ENCODE data around the gene NUP43.
"Not testable (repeated sequence)": the region's sequence is repeated elsewhere in the genome, so short reads cannot be mapped to it uniquely, and the experiment has no call there.

NUP43 gene

GRCh38 chr6:149756261-149756636, 9.9 kb upstream of the NUP43 start:
- no peak overlapping the region for H3K27ac ChIP-seq (ENCODE audit: low read depth, low read length)
- no peak overlapping the region for H3K9ac ChIP-seq (ENCODE audit: low read length)
- H2AFZ ChIP-seq (ENCODE audit: low read depth, low read length, severe bottlenecking) = no peak overlapping the region
- H3K27me3 ChIP-seq (ENCODE audit: low read length) = no peaks in the 10 kb centered on the region
- peaks cover 24% of the 10 kb centered on the region for H4K20me1 ChIP-seq (ENCODE audit: low read depth, low read length)
- peaks cover 12% of the 10 kb centered on the region for H3F3A ChIP-seq (ENCODE audit: insufficient read depth)
- no peaks in the 10 kb centered on the region for H3K9me3 ChIP-seq (ENCODE audit: insufficient read depth, low read length)
- TF ChIP-seq EZH2phosphoT487 (conservative IDR thresholded peaks at IDR 0.05; ENCODE audit: low read length) (no peak), CTCF (IDR thresholded peaks at IDR 0.05; ENCODE audit: insufficient read depth, low read length, poor library complexity, severe bottlenecking) (no peak)
- no peak overlapping the region for H3K4me3 ChIP-seq (ENCODE audit: insufficient read depth, low read length, poor library complexity, severe bottlenecking)
- no peaks in the 10 kb centered on the region for H3K9me2 ChIP-seq (replicated peaks; ENCODE audit: insufficient read depth, low read length)
- no peak overlapping the region for H3K4me2 ChIP-seq (ENCODE audit: low read depth, low read length, poor library complexity, severe bottlenecking)
- H3K79me2 ChIP-seq (ENCODE audit: insufficient read depth, low read length) = peaks cover 98% of the 10 kb centered on the region
- 0 out of 2 replicates have a peak, but pooled peaks cover 6% of the 10 kb centered on the region for H3K36me3 ChIP-seq (ENCODE audit: low read length)

- Histone ChIP-seq H3F3A (ENCODE audit: insufficient read depth) (peaks cover 7% of the 10 kb centered on the region; the same call in 1 of the 2 replicates), H3K36me3 (ENCODE audit: low read length) (0 out of 2 replicates have a peak, but pooled peaks cover 6% of the 10 kb centered on the region), H3K9me2 (replicated peaks; ENCODE audit: insufficient read depth, low read length) (no peaks in the 10 kb centered on the region), H3K9me3 (ENCODE audit: insufficient read depth, low read length) (no peaks in the 10 kb centered on the region), H3K9ac (ENCODE audit: low read length) (no peak overlapping the region), H3K27ac (ENCODE audit: low read depth, low read length) (no peak overlapping the region), H3K27me3 (ENCODE audit: low read length) (no peaks in the 10 kb centered on the region), H4K20me1 (ENCODE audit: low read depth, low read length) (peaks cover 24% of the 10 kb centered on the region), H3K79me2 (ENCODE audit: insufficient read depth, low read length) (peaks cover 98% of the 10 kb centered on the region), H2AFZ (ENCODE audit: low read depth, low read length, severe bottlenecking) (no peak overlapping the region), H3K4me3 (ENCODE audit: insufficient read depth, low read length, poor library complexity, severe bottlenecking) (no peak overlapping the region), H3K4me2 (ENCODE audit: low read depth, low read length, poor library complexity, severe bottlenecking) (no peak overlapping the region)
- TF ChIP-seq CTCF (IDR thresholded peaks at IDR 0.05; ENCODE audit: insufficient read depth, low read length, poor library complexity, severe bottlenecking) (no peak), EZH2phosphoT487 (conservative IDR thresholded peaks at IDR 0.05; ENCODE audit: low read length) (no peak)
Observed at GRCh38 chr6:149755300-149756260, 9.3 kb upstream of the NUP43 start.

- H3K9ac ChIP-seq (ENCODE audit: low read length) = no peak overlapping the region
- H3K4me2 ChIP-seq (ENCODE audit: low read depth, low read length, poor library complexity, severe bottlenecking) = no peak overlapping the region
- H2AFZ ChIP-seq (ENCODE audit: low read depth, low read length, severe bottlenecking) = no peak overlapping the region
- peaks cover 7% of the 10 kb centered on the region; the same call in 1 of the 2 replicates for H3F3A ChIP-seq (ENCODE audit: insufficient read depth)
- H3K27ac ChIP-seq (ENCODE audit: low read depth, low read length) = no peak overlapping the region
- H3K36me3 ChIP-seq (ENCODE audit: low read length) = 0 out of 2 replicates have a peak, but pooled peaks cover 6% of the 10 kb centered on the region
- TF ChIP-seq EZH2phosphoT487 (conservative IDR thresholded peaks at IDR 0.05; ENCODE audit: low read length) = no peak
- no peak for TF ChIP-seq CTCF (IDR thresholded peaks at IDR 0.05; ENCODE audit: insufficient read depth, low read length, poor library complexity, severe bottlenecking)
- peaks cover 98% of the 10 kb centered on the region for H3K79me2 ChIP-seq (ENCODE audit: insufficient read depth, low read length)
- no peaks in the 10 kb centered on the region for H3K9me2 ChIP-seq (replicated peaks; ENCODE audit: insufficient read depth, low read length)
- no peaks in the 10 kb centered on the region for H3K9me3 ChIP-seq (ENCODE audit: insufficient read depth, low read length)
- no peak overlapping the region for H3K4me3 ChIP-seq (ENCODE audit: insufficient read depth, low read length, poor library complexity, severe bottlenecking)
- peaks cover 25% of the 10 kb centered on the region for H4K20me1 ChIP-seq (ENCODE audit: low read depth, low read length)
- H3K27me3 ChIP-seq (ENCODE audit: low read length) = no peaks in the 10 kb centered on the region
Observed at GRCh38 chr6:149754548-149754947, 8.2 kb upstream of the NUP43 start.

GRCh38 chr6:149753374-149753637, 7.0 kb upstream of the NUP43 start:
- not testable (repeated sequence) for H3K4me3 ChIP-seq (ENCODE audit: insufficient read depth, low read length, poor library complexity, severe bottlenecking); H3K9me2 ChIP-seq (replicated peaks; ENCODE audit: insufficient read depth, low read length); H2AFZ ChIP-seq (ENCODE audit: low read depth, low read length, severe bottlenecking); H3K9ac ChIP-seq (ENCODE audit: low read length); H3F3A ChIP-seq (ENCODE audit: insufficient read depth); H3K27me3 ChIP-seq (ENCODE audit: low read length); H3K4me2 ChIP-seq (ENCODE audit: low read depth, low read length, poor library complexity, severe bottlenecking); H3K9me3 ChIP-seq (ENCODE audit: insufficient read depth, low read length); H3K27ac ChIP-seq (ENCODE audit: low read depth, low read length); H3K36me3 ChIP-seq (ENCODE audit: low read length)
- Histone ChIP-seq H3K79me2 (ENCODE audit: insufficient read depth, low read length) (peaks cover 86% of the 10 kb centered on the region), H4K20me1 (ENCODE audit: low read depth, low read length) (peaks cover 25% of the 10 kb centered on the region)

Data from SU-DHL-6 (cell line).